ENCODE results near the gene BANK1.
A peak's percentile ranks its signal among the peaks of the same experiment; 100 is the strongest.

The BANK1 gene

DNA sequence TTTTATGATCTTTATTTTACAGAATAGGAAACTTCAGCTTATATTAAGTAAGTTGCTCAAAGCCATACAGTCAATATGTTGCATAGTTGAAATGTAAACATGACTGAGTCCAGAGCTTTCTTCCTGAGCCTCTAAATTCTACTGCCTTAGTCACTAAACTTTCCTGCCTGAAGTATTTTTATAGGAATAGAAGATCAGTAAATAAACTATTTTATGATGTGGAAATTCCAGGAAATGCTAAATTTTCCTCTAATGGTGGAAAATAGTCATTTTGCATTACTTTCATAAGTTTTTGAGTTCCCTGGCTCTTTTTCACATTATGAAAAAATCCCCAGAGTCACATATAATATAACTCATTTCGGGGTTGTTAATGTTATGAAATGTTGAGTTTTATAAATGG, 182.8 kb downstream of the BANK1 start:
- DNase-seq (ENCODE audit: low spot score), result no peak
- POLR2A ChIA-PET (ENCODE audit: low non-redundant PET), result no interaction called here
- CTCF ChIA-PET, result no interaction called here
- no peak overlapping the region for H3K27ac ChIP-seq
- TF ChIP-seq, protein P1, sequence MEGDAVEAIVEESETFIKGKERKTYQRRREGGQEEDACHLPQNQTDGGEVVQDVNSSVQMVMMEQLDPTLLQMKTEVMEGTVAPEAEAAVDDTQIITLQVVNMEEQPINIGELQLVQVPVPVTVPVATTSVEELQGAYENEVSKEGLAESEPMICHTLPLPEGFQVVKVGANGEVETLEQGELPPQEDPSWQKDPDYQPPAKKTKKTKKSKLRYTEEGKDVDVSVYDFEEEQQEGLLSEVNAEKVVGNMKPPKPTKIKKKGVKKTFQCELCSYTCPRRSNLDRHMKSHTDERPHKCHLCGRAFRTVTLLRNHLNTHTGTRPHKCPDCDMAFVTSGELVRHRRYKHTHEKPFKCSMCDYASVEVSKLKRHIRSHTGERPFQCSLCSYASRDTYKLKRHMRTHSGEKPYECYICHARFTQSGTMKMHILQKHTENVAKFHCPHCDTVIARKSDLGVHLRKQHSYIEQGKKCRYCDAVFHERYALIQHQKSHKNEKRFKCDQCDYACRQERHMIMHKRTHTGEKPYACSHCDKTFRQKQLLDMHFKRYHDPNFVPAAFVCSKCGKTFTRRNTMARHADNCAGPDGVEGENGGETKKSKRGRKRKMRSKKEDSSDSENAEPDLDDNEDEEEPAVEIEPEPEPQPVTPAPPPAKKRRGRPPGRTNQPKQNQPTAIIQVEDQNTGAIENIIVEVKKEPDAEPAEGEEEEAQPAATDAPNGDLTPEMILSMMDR (conservative IDR thresholded peaks at IDR 0.05; ENCODE audit: low read depth), result no peak

DNA sequence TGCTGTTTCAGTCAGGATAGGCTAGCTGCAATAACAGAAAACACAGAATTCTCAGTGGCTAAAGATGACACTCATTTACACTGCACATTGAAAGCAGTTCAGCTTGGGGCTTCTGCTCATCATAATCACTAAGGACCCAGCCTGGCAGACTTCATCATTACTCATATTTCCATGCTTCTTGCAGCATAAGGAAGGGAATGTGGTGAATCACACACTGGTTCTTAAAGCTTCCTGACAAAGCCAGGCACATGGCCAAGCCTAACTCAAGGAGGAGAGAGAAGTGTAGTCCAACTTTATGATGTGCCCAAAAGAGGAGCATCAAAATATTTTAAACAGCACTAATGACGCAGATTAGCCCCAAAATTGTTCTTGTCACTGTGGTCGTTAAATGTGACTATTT, 186.5 kb downstream of the BANK1 start:
- POLR2A ChIA-PET (ENCODE audit: low non-redundant PET), result no interaction called here
- CTCF ChIA-PET, result no interaction called here
- TF ChIP-seq, protein P1 (conservative IDR thresholded peaks at IDR 0.05; ENCODE audit: low read depth), result no peak
- peak; percentile 67 for DNase-seq (ENCODE audit: low spot score)
- no peak overlapping the region for H3K27ac ChIP-seq

DNA sequence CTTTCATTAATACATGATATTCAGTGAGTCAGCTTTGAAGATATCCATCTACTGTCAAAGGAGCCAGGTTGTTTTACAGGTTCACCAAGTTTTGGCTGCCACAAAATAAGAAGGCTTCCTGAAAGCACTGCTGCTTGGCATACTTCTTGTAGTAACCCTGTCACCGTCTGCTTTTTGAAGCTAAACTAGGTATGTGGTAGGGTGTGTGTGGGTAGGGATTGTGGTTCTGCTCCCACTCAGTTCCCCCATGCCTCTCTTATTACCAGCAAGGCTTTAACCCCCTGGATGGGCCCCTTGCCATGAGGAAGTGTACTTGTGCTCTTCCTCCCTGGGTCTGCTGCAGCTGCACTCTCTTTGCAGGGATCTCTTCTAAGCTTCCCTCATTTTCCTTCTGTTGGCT, 191.2 kb downstream of the BANK1 start:
- DNase-seq (ENCODE audit: low spot score), result peak; percentile 30
- ChIA-PET POLR2A (ENCODE audit: low non-redundant PET) (no interaction called here), CTCF (no interaction called here)
- no peak overlapping the region for H3K27ac ChIP-seq
- TF ChIP-seq, protein P1 (conservative IDR thresholded peaks at IDR 0.05; ENCODE audit: low read depth), result no peak

DNA sequence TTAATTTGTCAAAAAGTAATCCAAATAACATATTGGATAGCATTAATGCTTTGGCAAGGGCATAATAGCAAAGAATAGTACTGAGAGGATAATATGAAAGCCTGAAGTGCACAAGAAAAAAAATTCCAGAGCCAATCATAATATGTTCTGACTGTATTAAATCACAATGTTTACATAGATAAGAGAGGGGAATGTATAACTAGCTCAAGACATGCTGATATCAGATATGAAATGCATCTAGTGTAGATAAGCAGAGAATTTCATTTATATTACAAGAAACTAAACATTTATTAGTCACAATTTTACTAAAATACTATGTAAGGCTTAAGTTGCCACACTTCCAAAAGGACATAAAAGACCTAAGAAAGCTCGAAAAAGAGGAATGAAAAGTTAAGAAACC, 193.3 kb downstream of the BANK1 start:
- ChIA-PET CTCF (interaction anchor here (0.6 kb wide), 1 partner anchor 293 kb away, joined by 3 read pairs; no protein-coding TSS in a partner anchor), POLR2A (ENCODE audit: low non-redundant PET) (no interaction called here)
- H3K27ac ChIP-seq, result no peak overlapping the region
- TF ChIP-seq, protein P1 (conservative IDR thresholded peaks at IDR 0.05; ENCODE audit: low read depth), result no peak
- no peak for DNase-seq (ENCODE audit: low spot score)

DNA sequence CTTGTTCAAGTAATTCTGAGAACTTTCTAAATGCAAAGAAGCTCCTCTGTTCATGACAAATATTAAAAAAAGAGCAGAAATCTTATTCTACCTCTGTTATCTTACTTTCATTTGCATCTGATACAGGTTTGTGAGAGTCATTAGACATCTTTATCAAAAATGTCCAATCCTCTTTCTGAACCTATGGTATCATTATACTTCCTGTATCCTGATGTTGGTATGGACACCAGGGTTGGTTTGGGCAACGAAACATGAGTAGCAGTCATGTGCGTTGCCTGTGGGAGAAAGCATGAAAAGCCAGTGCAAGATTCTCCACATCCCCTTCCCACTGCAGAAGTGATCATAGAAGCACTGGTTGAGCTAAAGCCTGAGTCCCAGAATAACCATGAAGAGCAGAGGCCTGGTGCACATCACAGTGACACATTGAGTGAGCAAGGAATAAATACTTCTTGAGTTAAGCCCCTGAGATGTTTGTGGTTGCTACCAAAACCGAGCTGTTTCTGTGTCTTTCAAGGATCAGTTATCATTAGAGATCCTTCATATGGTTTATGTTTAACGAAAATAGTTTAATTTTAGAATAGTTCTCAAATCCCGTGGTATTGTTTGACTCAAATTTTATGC, 197.2 kb downstream of the BANK1 start:
- ChIA-PET CTCF (no interaction called here), POLR2A (ENCODE audit: low non-redundant PET) (no interaction called here)
- TF ChIP-seq, protein P1 (conservative IDR thresholded peaks at IDR 0.05; ENCODE audit: low read depth), result no peak
- no peak overlapping the region for H3K27ac ChIP-seq
- DNase-seq (ENCODE audit: low spot score), result no peak

DNA sequence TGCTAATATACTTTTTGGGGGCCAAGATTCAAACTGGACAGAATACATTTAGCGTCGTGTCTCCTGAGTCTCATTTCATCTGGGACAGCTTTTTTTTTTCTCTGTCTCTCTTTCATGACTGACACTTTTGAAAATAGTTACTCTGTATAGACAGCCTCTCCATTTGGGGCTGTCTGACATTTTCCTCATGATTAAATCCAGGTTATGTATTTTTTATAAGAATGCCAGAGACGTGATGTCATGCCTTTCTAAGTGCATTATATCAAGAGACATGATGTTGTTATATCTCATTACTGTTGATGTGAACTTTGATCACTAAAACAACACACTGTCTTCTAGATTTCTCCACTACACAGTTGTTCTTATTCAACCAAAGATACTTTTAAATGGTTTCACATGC, 199.0 kb downstream of the BANK1 start:
- ChIA-PET CTCF (interaction anchor here (0.7 kb wide), 1 partner anchor 36 kb away, joined by 3 read pairs; no protein-coding TSS in a partner anchor), POLR2A (ENCODE audit: low non-redundant PET) (no interaction called here)
- no peak for DNase-seq (ENCODE audit: low spot score)
- TF ChIP-seq, protein P1 (conservative IDR thresholded peaks at IDR 0.05; ENCODE audit: low read depth), result no peak
- H3K27ac ChIP-seq, result no peak overlapping the region
